Panc1 (cell line): ENCODE results near the gene ATE1.

Source experiments
- CTCF ChIP-seq: fragments of 450-650 bp; IDR thresholded peaks from 2 replicates; pipeline ENCODE4 v1.5.1; 2017; ENCODE audit warnings: mild to moderate bottlenecking
- POLR2AphosphoS5 ChIP-seq: IDR thresholded peaks from 2 replicates; pipeline ENCODE4 v1.6.1; 2012; ENCODE audit warnings: mild to moderate bottlenecking, low read depth, low read length, moderate library complexity

DNA sequence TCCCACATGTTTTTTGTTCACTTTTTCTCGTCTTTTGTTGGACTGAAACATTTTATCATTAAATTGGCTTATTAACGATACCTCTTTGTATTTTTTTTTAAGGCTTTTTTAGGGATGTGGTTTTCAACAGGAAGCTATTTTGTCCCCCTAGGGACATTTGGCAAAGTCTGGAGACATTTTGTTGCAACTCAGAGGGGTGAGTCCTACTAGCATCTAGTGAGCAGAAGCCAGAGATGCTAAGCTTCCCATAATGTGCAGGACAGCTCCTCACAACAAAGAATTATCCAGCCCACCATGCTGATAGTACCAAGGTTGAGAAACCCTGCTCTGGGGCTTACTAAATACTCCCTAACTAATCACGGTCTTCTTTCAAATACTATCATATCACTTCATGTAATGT is 63.2 kb downstream of the ATE1 start:
- TF ChIP-seq CTCF (no peak), POLR2AphosphoS5 (no peak)
